ENCODE measurements around the gene SOX6. TPM values are rescaled to one million over a fixed set of nuclear protein-coding genes. Genes with fewer than 3 reads are reported as not detected.
A peak's percentile ranks its signal among the peaks of the same experiment; 100 is the strongest.

SOX6 gene
- total and polyA plus RNA-seq, 2 of the 13 experiments (the other 11 are each of a cell fraction or from before 2014, with no cell fraction given) = 2.6 to 11.2 TPM

- TF ChIP-seq, protein P1, sequence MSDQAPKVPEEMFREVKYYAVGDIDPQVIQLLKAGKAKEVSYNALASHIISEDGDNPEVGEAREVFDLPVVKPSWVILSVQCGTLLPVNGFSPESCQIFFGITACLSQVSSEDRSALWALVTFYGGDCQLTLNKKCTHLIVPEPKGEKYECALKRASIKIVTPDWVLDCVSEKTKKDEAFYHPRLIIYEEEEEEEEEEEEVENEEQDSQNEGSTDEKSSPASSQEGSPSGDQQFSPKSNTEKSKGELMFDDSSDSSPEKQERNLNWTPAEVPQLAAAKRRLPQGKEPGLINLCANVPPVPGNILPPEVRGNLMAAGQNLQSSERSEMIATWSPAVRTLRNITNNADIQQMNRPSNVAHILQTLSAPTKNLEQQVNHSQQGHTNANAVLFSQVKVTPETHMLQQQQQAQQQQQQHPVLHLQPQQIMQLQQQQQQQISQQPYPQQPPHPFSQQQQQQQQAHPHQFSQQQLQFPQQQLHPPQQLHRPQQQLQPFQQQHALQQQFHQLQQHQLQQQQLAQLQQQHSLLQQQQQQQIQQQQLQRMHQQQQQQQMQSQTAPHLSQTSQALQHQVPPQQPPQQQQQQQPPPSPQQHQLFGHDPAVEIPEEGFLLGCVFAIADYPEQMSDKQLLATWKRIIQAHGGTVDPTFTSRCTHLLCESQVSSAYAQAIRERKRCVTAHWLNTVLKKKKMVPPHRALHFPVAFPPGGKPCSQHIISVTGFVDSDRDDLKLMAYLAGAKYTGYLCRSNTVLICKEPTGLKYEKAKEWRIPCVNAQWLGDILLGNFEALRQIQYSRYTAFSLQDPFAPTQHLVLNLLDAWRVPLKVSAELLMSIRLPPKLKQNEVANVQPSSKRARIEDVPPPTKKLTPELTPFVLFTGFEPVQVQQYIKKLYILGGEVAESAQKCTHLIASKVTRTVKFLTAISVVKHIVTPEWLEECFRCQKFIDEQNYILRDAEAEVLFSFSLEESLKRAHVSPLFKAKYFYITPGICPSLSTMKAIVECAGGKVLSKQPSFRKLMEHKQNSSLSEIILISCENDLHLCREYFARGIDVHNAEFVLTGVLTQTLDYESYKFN (CRISPR knock-in tag; conservative IDR thresholded peaks at IDR 0.05) = peak; percentile 84
- no peak for TF ChIP-seq ZNF567 (CRISPR knock-in tag; IDR thresholded peaks at IDR 0.05; ENCODE audit: borderline replicate concordance)
- TF ChIP-seq ZNF142 (CRISPR knock-in tag; IDR thresholded peaks at IDR 0.05) = no peak
- no peak for TF ChIP-seq ZNF446 (CRISPR knock-in tag; IDR thresholded peaks at IDR 0.05)
- TF ChIP-seq ZNF367 (CRISPR knock-in tag; IDR thresholded peaks at IDR 0.05; ENCODE audit: borderline replicate concordance) = no peak
- TF ChIP-seq ZNF563 (CRISPR knock-in tag; IDR thresholded peaks at IDR 0.05) = no peak
- no peak for TF ChIP-seq ZNF335 (CRISPR knock-in tag; IDR thresholded peaks at IDR 0.05)
- TF ChIP-seq HDAC2 (CRISPR knock-in tag; IDR thresholded peaks at IDR 0.05) = peak; percentile 36; the same call in 1 of the 2 replicates
- no peak for TF ChIP-seq ZNF430 (CRISPR knock-in tag; IDR thresholded peaks at IDR 0.05)
- no peak for TF ChIP-seq NFAT5 (CRISPR knock-in tag; IDR thresholded peaks at IDR 0.05)
- no peak for TF ChIP-seq ETS1 (CRISPR knock-in tag; IDR thresholded peaks at IDR 0.05)
- TF ChIP-seq CEBPB (IDR thresholded peaks at IDR 0.05; ENCODE audit: borderline replicate concordance, low read depth, low read length) = no peak
- no peak for TF ChIP-seq ZFP1 (CRISPR knock-in tag; IDR thresholded peaks at IDR 0.05)
Observed at GRCh38 chr11:16402654-16403447, 46.5 kb upstream of the SOX6 start (continued).
